ENCODE results near the gene TAF1L.
A peak's percentile ranks its signal among the peaks of the same experiment; 100 is the strongest.
"Not testable (repeated sequence)": the region's sequence is repeated elsewhere in the genome, so short reads cannot be mapped to it uniquely, and the experiment has no call there.

The TAF1L gene

GRCh38 chr9:32635362-32635761 is at the start of gene TAF1L:
Gene TAF1L, minus strand, starts transcription at chr9:32635669. Its CDS starts 90 bp downstream, at chr9:32635579.
- DNase-seq (ENCODE audit: low spot score), result no peak

- DNase-seq (ENCODE audit: low spot score), result no peak
Observed at GRCh38 chr9:32681751-32682150, 46.3 kb upstream of the TAF1L start.

- no peak for DNase-seq (ENCODE audit: low spot score)
Observed at GRCh38 chr9:32677931-32678330, 42.5 kb upstream of the TAF1L start.

GRCh38 chr9:32672469-32672868 is 37.0 kb upstream of the TAF1L start:
- no peak for DNase-seq (ENCODE audit: low spot score)

GRCh38 chr9:32671333-32671732 is 35.9 kb upstream of the TAF1L start:
- no peak for DNase-seq (ENCODE audit: low spot score)

GRCh38 chr9:32665101-32665500 is 29.6 kb upstream of the TAF1L start:
- no peak for DNase-seq (ENCODE audit: low spot score)

GRCh38 chr9:32663741-32664140 is 28.3 kb upstream of the TAF1L start:
- no peak for DNase-seq (ENCODE audit: low spot score)

- no peak for DNase-seq (ENCODE audit: low spot score)
Observed at GRCh38 chr9:32647671-32648070, 12.2 kb upstream of the TAF1L start.

GRCh38 chr9:32644698-32645097 is 9.2 kb upstream of the TAF1L start:
- no peak for DNase-seq (ENCODE audit: low spot score)

- DNase-seq (ENCODE audit: low spot score), result not testable (repeated sequence)
Observed at GRCh38 chr9:32633151-32633550, 2.3 kb downstream of the TAF1L start.

GRCh38 chr9:32631991-32632390 is 3.5 kb downstream of the TAF1L start:
- no peak for DNase-seq (ENCODE audit: low spot score)

- DNase-seq (ENCODE audit: low spot score), result no peak
Observed at GRCh38 chr9:32627394-32627954, 8.0 kb downstream of the TAF1L start.

- no peak for DNase-seq (ENCODE audit: low spot score)
Observed at GRCh38 chr9:32625320-32625719, 10.1 kb downstream of the TAF1L start.

- DNase-seq (ENCODE audit: low spot score), result no peak
Observed at GRCh38 chr9:32622948-32623347, 12.5 kb downstream of the TAF1L start.

- DNase-seq (ENCODE audit: low spot score), result no peak
Observed at GRCh38 chr9:32618261-32618660, 17.2 kb downstream of the TAF1L start.

- no peak for DNase-seq (ENCODE audit: low spot score)
Observed at GRCh38 chr9:32606811-32607210, 28.7 kb downstream of the TAF1L start.

GRCh38 chr9:32603914-32604852 is 31.3 kb downstream of the TAF1L start:
- peak; percentile 6 for DNase-seq (ENCODE audit: low spot score)

GRCh38 chr9:32599021-32599420 is 36.4 kb downstream of the TAF1L start:
- not testable (repeated sequence) for DNase-seq (ENCODE audit: low spot score)

- DNase-seq (ENCODE audit: low spot score), result no peak
Observed at GRCh38 chr9:32596936-32597335, 38.5 kb downstream of the TAF1L start.

GRCh38 chr9:32596096-32596865 is 39.2 kb downstream of the TAF1L start:
- DNase-seq (ENCODE audit: low spot score), result no peak

GRCh38 chr9:32590898-32591297 is 44.6 kb downstream of the TAF1L start:
- no peak for DNase-seq (ENCODE audit: low spot score)

- DNase-seq (ENCODE audit: low spot score), result no peak
Observed at GRCh38 chr9:32590476-32590875, 45.0 kb downstream of the TAF1L start.
